Epithelial cell of esophagus (primary cell): Measurements from ENCODE around the gene RIN3.

Experiments used
- DNase-seq: peaks from one replicate; pipeline ENCODE4 v3.0.0; 2010; ENCODE audit warnings: low read depth
- H3K4me3 ChIP-seq: 2 replicates; pipeline ENCODE4 v1.5.1; 2011; ENCODE audit warnings: mild to moderate bottlenecking, low read length, control low read depth
- TF ChIP-seq, protein P1 (sequence below): IDR thresholded peaks from 2 replicates; pipeline ENCODE4 v1.5.1; 2011; ENCODE audit warnings: low read depth, mild to moderate bottlenecking, low read length, control low read depth, inconsistent platforms; ENCODE audit not compliant: insufficient read depth; ENCODE audit errors: missing control alignments

Gene RIN3

DNA sequence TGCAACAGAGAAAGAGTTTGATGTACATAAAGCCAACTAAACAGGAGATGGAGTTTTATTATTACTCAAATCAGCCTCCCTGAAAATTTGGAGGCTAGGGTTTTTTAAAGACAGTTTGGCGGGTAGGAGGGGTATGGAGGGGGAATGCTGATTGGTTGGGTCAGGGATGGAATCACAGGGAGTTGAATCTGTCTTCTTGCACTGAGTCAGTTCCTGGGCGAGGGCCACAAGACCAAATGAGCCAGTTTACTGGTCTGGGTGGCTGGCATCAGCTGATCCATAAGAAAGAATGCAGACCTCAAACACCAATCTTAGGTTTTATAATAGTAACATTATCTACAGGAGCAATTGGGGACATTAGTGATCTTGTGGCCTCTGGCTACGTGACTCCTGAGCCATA, 64.9 kb downstream of the RIN3 start:
- peak; percentile 41 for DNase-seq
- TF ChIP-seq, protein P1, sequence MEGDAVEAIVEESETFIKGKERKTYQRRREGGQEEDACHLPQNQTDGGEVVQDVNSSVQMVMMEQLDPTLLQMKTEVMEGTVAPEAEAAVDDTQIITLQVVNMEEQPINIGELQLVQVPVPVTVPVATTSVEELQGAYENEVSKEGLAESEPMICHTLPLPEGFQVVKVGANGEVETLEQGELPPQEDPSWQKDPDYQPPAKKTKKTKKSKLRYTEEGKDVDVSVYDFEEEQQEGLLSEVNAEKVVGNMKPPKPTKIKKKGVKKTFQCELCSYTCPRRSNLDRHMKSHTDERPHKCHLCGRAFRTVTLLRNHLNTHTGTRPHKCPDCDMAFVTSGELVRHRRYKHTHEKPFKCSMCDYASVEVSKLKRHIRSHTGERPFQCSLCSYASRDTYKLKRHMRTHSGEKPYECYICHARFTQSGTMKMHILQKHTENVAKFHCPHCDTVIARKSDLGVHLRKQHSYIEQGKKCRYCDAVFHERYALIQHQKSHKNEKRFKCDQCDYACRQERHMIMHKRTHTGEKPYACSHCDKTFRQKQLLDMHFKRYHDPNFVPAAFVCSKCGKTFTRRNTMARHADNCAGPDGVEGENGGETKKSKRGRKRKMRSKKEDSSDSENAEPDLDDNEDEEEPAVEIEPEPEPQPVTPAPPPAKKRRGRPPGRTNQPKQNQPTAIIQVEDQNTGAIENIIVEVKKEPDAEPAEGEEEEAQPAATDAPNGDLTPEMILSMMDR = no peak
- H3K4me3 ChIP-seq = no peak overlapping the region

DNA sequence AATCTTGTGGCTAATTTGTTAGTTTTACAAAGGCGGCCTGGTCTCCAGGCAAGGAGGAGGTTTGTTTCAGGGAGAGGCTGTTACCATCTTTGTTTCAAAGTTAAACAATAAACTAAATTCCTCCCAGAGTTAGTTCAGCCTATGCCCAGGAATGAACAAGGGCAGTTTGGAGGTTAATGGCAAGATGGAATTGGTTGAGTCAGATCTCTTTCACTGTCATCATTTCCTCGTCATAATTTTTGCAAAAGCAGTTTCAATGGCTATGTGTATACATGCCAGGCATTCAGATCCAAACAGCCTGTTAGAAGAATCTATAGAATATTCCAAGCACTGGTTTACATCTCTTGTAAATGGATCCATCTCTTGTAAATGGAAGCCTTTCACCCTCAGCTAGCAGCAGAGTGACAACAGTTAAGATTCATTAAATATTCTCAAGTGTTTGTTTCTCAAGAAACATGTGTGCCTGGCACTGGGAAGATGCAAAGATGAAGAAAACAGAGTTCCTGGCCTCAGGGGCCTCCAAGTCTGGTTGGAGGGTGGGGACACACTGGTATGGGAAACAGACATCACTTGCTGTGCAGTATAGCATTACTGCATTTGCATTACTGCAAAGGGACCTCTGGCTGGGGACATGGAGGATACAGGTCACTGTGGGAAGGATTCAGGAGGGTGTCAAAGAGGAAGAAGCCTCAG, 65.8 kb downstream of the RIN3 start:
- no peak for DNase-seq
- TF ChIP-seq, protein P1 = no peak

DNA sequence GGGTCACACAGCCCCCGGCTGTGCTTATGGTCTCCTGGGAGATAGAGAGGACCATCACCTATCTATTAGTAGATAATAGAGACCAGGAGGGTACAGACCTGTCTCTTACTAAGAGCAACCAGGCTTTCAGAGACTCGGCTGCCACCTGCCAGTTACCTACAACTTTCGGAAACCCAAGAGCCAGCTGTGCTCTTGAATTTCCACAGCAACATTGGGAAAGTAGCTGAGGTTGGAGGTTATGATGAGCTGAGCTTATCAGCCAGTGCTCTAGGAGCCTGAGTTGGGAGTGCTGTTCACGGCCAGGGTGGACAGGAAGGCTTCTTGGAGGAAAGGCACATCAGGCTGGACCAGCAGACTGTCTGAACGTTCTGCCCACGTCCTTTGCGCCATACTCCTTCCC, 67.6 kb downstream of the RIN3 start:
- TF ChIP-seq, protein P1 = no peak
- H3K4me3 ChIP-seq = no peak overlapping the region
- no peak for DNase-seq

More for the DNA sequence above, 65.8 kb downstream of the RIN3 start:
- no peak overlapping the region for H3K4me3 ChIP-seq

DNA sequence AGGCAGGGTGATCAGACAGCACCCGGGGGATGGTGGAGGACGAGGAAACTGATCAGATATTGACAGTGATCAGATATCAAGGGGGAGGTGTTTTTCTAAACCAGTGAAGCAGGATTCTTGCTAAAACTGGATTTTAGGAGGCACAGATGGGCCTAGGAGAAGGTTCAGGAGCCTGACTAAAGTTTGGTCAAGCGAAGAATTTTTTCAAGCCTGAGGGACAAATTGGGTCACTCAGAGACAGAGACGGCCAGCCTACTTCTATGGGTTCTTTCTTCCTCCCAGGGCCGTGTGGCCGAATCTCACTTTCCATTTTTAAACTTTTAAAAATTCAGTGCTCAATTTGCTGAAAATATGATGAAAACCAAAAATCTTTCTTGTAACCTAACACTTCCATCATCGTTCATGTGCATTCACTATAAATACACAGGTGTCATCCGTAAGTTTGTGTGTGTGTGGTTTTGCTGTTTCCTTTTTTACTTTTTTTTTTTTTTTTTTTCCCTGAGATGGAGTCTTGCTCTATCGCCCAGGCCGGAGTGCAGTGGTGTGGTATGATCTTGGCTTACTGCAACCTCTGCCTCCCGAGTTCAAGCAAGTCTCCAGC, 68.5 kb downstream of the RIN3 start:
- H3K4me3 ChIP-seq = no peak overlapping the region
- TF ChIP-seq, protein P1 = no peak
- DNase-seq = no peak

DNA sequence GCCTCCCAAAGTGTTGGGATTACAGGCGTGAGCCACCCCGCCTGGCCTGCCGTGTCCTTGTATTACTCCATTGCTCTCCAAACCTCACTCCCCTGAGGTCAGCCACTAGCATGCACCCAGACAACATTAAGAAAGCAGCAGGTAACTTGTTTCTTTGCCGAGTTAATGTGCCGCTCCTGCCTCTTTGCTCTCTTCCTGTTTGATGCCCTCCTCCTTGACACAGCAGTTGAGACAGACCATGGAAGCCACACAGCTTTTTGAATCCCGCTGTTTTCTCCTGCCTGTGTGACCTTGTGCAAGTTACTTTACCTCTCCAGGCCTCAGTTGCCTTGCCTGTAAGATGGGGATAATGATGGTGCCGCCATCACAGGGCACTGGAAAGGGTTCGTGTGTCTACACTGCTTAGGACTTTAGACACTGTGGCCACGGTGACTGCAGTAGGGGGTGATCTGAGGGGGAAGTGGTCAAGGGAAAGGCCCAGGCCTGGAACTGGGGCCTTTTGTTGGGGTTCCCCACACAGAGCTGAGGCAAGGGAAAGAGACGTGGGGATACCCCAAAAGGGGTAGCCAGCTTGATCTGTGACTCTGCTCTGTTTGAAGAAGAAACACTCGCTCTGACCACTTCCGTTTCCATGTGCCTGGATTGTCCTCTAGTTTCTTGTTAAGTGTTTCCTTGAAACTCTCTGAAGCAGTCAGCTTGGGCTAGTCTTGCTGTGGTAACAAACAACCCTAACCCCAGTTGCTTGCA, 69.3 kb downstream of the RIN3 start:
- DNase-seq = no peak
- TF ChIP-seq, protein P1 = no peak
- H3K4me3 ChIP-seq = no peak overlapping the region

GRCh38 chr14:92584220-92584619, 70.6 kb downstream of the RIN3 start:
- TF ChIP-seq, protein P1 = no peak
- no peak for DNase-seq
- no peak overlapping the region for H3K4me3 ChIP-seq
